Stimulated activated CD8-positive, alpha-beta memory T cell treated with anti-CD3 and anti-CD28 coated beads, Interleukin-15, amount 100 ng/mL, for 24 hours (primary cell): ENCODE results near the gene DMRTA2.
"Not testable (repeated sequence)": the region's sequence is repeated elsewhere in the genome, so short reads cannot be mapped to it uniquely, and the experiment has no call there.

Source experiments
- DNase-seq: peaks from one replicate; pipeline ENCODE4 v3.0.0-alpha.2; 2020; ENCODE audit warnings: low read depth

DMRTA2 gene

DNA sequence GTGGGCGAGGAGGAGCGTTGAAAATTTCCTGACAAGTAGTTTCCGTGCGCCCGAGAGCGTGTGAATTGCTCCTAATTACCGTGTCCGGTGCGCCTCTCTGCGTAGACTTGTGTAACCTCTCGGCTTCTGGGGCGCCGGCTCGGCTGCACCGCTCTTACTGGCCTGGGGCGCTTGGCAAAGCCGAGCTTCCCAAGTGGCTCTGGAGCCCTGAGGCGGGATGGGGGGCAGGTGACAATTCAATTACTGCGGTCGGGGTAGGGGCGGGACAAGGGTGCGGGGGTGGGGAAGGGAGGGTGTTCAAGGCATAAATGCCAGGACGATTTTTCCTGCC, 392 bp upstream of the DMRTA2 start:
- DNase-seq = no peak

DNA sequence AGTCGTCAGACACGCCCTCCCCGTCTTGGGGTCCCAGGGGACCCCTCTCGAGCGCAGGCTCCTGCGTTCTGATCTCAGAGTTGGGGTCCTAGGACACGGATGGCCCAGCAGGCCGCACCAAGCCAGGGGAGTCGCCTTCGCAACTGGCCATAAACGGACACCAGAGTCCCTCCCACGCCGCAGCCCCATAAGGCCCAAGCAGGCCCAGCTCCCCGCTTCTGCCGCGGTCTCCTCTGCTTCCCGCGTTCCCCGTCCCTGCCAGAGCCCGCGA, 633 bp downstream of the DMRTA2 start:
- no peak for DNase-seq

GRCh38 chr1:50421768-50422674, 1.2 kb downstream of the DMRTA2 start:
- DNase-seq = no peak

DNA sequence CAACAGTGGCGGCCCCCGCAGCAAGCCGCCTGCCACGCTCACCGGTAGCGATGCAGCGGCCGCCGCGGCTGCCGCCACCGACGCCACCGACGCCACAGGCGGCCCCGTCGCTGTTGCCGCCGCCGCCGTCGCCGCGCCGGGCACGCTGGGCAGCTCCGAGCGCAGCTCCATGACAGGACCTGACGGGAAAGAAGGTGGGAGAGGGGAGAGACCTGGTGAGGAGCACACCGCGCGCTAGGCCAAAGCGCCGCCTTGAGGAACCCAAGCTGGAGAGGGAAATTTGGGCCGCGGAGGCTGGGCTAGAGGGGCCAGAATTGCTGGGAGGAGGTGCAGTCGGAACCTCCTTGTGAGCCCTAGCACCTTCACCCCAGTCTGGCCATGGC, 1.9 kb downstream of the DMRTA2 start:
- DNase-seq = no peak

- no peak for DNase-seq
Observed at GRCh38 chr1:50420689-50421365, 2.4 kb downstream of the DMRTA2 start.

DNA sequence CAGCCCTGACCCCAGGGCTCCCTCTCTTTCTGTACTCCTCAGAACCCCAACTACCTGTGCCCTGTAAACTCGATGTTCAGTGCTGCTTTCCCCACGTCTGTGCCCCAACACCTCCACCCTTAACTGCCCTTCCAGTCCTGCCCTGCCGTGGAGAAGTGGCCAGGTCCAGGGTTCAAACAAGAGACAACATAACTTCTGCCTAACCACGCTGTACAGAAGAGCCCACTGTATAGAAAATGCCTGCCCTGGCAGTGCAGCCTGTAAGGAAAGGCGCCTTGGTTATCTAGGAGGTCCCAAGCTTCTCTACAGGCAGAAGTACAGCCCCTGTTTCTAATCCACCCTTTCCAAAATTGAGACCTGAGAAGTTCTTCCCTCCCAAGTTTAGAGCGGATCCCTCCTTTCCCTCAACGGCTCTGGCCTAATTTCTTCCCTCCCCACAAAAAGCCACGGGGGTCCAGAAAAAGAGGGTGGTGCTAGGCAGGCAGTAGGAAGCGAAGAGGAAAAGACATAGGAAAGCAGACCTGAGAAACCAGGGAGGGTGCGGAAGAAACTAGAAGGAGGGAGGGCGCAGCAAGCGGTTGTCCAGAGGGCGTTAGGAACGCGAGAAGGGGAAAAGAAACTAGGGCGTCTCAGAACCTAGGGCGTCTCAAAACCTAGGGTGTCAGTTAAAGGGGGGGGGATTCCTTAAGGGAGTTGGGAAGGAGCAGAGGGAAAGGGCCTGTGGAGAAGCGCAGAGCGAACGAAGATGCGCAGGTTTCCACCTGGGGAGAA, 3.2 kb downstream of the DMRTA2 start:
- no peak for DNase-seq

DNA sequence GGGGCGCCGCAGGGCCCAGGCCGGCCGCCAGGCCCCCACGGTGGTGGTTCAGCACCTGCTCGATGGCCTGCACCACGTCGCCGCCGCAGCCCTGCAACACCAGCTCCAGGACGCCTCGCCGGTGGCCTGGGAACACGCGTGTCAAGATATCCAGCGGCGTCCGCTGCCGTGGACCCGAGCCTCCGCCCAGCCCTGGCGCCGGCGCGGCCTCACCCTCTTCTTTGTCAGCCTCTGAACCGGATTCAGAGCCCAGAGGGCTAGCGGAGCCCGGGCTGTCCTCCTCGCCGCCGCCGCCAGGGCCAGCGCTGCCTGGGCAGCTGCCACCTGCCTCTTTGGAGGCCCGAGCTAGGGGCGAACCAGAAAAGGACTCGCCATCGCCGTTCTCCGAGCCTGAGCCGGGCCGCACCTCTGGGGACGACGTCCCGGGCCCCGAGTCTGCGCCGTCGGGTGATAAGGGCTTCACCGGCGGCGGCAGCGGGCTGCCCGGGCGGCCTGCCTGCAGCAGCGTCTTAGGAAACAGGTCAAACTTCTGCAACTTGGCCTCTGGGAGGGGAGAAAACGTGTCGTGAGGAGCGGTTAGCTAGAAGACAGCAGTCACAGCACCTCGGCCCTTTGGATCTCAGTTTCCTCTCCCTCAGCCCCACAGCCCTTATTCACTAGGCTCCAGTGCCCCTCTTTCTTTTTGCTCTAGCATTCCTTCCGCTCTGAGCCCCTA, 3.9 kb downstream of the DMRTA2 start:
- DNase-seq = no peak

- no peak for DNase-seq
Observed at GRCh38 chr1:50418600-50419109, 4.6 kb downstream of the DMRTA2 start.

DNA sequence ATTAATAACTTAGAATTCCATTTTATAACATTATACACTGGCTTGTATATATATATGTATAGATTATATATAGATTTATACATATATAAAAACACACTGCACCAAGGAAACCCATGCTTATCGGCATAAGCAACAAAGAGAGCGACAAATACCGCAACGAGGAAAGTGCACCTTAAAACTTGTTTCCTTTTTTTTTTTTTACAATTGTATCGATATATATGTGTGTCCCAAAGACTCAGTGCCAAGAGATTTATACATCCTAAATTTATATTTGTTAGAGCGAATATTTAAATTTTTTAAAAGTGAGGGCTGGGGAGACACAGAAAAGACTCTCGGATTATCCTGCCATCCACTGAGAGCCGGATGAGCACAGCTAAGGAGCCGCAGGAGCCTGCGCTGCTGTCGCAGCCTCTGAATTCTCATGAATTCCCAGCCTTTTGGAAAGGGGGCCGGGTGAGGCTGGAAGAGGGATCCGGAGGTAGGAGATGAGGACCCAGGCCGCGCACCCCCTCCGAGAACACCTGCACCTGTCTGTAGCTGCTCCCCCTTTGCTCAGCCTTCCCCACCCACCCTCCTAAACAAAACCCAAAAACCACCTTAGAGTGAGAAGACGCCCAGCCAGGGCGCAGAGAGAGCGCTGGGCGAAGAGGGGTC, 5.2 kb downstream of the DMRTA2 start:
- no peak for DNase-seq

DNA sequence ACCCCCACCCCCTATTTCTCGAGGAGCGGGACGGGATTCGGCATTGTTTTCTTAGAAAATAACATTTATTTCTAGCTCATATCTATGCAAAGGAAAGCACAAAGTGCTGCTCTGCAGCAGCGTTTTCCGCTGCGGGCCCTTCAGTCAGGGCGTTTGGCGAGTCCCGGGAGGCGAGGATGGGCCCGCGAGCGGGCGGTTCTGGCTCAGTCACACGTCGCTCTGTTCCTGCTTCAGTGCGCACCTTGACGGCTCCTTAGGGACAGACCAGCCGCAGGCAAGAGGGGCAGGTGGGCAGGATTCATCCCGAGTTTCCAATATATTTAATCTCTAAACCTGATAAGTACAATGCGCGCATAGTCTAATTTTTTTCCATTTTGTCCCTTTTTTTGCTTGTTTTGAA, 5.7 kb downstream of the DMRTA2 start:
- no peak for DNase-seq

DNA sequence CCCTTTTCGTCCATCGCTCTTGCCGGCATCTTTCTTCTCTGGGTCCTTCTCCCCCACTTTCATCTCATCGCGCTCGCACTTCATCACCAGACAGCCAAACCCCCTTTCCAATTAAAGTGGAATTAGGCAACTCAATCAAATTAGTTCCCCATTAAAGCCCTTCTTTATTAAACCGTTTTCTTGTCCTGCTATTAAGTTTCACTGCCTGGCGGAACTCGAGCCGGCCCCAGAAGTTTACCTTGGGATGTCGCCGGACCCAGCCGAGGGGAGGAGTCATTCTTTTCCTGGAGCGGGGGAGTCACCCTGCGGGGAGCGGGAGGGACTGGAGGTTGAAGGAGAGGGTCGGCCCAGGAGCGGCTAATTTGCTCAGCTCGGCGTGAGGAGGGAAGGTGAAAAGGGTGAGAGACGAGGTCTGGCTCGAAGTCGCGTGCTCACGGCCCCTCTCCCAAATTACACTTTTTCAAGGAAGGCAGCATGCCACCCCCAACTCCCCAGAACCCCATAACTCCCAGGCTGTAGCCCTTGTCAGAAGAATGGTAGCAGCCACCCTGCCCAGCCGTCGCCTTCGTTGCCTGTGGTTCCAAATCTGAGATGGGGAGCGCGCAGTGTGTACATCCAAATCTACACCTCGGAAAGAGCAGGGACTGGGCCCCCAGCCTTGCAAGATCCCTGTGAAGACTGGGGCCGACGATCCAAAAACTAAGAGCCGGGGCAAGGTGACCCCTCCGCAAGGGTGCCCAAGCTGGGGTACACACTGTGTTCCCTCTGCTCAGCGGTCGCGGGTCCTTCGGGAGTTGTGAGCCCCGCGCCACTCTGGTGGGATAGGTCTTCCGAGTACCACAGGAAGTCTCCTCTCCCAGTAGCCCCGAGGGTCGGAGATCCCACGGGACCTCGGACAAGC, 6.4 kb downstream of the DMRTA2 start:
- DNase-seq = no peak

DNA sequence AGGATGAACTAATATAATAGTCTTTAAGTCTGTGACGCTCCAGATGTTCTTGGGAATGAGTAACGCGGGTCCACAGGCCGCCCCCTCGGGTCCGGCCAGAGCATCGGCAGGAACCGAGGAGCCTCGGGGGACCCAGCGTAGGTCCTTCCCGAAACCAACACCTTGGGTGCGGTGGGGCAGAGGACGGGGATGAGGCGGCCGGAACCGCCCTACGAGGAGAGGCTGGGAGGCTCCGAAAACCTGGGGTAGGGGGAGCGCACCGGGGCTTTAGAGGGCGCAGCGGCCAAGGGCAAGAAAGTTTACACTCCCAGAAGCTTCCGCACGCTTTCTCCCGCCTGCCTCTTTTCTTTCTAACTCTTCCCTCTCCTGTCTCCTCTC, 7.1 kb downstream of the DMRTA2 start:
- no peak for DNase-seq

- DNase-seq = no peak
Observed at GRCh38 chr1:50415235-50416149, 7.8 kb downstream of the DMRTA2 start.

DNA sequence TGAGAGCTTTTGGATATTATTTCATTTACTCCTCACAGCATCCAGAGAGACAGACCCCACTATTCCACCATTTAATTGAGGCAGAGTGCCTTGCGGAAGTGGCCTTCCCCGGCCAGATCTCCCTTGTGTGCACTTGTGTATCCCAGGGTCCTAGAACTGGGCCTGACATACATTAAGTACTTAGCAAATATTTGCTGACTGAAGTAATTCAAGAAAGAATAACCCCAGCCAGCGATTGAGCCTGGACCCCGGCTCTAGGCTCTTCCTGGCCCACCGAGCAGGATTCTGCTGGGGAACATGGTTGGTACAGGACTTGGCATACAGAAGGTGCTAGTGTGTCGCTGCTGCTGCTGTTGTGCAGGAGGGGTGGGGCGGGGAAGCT, 8.4 kb downstream of the DMRTA2 start:
- no peak for DNase-seq

DNA sequence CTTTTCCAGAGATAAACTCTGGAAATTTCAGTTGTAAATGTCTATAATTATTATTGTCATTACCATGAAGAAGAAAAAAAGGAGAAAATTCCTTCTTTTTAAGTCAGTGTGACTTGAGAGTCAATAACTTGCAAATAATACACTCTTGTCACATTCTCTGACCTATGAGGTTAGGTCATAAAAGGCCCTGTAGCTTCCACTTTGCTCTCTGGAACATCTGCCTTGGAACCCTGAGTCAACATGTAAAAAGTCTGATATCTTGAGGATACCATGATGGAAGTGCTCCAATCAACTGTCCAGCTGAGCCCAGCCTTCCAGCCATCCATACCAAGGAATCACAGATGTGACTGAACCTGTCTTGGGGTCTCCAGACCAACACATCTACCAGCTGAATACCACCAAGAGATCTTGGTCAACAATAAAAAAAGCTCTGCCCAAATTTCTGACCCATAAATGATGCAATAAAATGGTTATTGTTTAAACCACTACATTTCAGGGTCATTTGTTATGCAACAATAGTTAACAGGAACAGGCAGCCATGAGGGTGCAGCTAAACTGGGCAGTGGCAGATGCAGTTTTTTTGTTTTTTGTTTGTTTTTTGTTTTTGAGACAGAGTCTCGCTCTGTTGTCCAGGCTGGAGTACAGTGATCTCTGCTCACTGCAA, 10.3 kb downstream of the DMRTA2 start:
- no peak for DNase-seq

GRCh38 chr1:50405814-50406213, 17.4 kb downstream of the DMRTA2 start:
- no peak for DNase-seq

DNA sequence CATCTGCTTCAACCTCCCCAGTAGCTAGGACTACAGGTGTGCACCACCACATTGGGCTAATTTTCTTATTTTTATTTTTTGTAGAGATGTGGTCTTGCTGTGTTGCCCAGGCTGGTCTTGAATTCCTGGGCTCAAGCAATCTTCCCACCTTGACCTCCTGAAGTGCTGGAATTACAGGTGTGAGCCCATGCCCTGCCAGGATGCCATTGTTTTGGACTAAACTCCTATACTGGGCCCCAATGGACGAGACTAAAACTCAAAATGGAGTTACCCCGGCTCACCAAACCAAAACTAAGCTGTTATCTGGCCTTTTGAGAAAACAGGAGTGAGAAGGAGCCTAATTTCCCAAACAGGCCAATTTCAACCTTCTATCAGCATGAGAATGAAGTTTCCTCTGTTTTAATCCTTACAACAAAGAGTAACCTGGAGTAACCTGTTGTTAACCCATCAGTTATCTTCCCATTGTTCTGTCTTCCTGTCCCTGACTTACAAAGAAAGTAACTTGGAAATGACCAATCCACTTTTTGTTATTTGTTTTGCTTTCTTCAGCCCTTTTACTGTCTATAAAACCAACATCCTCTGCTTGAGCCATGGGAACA, 29.6 kb downstream of the DMRTA2 start:
- no peak for DNase-seq

- DNase-seq = not testable (repeated sequence)
Observed at GRCh38 chr1:50381551-50381950, 41.7 kb downstream of the DMRTA2 start.

DNA sequence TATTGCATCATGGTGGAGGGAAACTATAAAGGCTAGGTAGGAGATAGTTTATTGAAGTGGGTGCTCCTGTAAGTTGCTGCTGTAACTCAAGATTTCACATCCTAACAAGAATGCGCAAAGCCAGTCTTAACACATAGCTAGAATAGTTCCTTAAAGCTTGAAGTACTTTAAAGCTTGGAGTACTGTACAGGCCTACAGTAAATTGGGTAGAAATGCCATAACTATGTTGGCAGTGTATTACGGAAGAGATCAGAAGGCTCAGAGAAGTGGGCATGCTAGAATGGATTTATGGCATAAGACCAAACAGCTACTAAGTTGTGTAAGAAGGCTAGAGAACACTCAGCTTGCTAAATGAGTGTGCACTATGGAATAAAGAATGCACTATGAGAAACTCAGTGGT, 44.5 kb downstream of the DMRTA2 start:
- DNase-seq = no peak
